GM18873 (cell line): ENCODE data around the gene FILIP1.

Experiments
- ATAC-seq: cut with Tn5 transposase; IDR thresholded peaks from one replicate; pipeline ENCODE4 v1.9.1; 2021; ENCODE audit warnings: mild to moderate bottlenecking, moderate library complexity, moderate number of reproducible peaks; ENCODE audit not compliant: unreplicated experiment, low FRiP score

FILIP1 gene

DNA sequence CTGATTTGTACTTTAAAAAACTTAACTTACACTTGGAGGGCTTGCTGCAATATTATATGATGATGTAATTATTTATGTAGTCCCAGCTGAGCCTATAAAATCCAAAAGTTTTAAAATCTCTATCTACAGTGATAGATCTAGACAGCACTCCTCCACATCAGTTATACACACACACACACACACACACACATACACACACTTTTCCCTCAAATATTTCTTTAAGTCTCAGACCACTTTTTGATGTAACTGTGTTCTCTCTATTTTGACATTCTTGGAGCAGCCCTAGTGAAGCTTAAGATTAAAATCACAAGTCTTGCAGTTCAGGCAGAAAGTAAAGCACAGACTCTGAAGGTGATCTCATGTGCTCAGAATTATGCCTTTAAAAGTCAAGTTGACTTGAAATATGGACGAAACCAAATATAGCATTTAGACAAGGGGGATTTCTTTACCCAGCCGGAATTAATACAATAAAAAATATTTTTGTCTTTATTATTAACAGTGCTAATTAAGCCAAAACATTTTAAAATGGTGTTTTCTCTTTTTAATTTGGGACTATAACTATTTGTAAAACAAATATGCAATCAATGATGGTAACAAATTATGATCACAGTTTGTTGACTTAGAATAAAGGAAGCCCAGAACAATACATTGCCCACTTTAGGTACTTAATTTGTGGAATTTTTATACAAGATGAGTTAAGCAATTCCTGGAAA, 145.5 kb downstream of the FILIP1 start:
- ATAC-seq = no peak

DNA sequence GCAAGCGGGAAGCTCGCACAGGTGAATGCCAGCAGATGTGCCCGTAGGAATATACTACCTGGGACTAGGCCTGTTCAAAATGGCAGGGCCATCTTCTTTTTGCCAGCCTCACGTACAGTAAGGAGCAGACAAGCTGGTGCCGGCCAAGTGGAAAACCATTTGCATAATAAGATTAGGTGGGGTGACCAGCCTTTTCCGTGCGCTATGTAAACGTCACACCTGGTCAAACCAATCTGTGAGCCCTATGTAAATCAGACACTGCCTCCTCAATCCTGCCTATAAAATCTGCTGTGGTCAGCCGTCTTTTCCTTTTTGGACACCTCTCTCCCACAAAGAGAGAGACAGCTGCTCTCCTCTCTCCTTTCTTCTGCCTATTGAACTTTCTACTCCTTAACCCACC, 148.2 kb downstream of the FILIP1 start:
- ATAC-seq = no peak

DNA sequence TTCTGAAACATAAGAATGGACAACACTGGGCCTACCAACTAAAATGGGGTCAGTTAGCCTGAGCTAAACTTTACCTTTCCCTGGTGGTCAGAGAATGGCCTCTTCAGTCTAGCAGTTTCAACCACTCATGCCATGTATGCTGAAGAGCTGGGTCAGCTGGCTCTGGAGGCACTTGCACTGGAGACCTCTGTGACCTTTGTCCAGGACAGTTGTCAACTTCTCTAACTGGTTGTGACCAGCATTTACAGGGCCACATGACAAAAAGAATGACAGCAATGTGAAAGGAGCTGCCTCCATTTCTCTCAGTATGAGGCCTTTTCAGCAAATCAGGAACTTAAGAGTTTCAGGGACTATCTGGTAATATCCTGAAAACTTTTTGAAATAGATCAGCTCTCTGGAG, 149.1 kb downstream of the FILIP1 start:
- ATAC-seq = no peak

DNA sequence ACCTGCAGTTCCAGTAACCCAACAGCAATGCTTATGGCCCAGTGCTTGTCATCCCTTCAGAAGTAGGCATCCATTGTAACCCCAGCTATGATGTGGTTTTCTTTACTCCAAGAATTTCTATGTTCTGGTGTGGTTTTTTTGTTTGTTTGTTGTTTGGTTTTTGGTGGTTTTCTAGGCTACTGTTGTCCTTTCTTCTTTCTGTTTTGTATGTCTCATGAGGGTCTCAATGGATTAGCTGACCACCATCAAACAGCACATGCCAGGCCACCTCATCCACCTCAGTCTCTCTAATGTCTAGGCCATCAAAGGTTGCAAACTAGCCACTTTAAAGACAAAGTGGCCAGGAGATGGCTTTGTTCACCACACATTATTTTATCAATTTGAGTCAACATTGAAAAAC, 149.6 kb downstream of the FILIP1 start:
- no peak for ATAC-seq

DNA sequence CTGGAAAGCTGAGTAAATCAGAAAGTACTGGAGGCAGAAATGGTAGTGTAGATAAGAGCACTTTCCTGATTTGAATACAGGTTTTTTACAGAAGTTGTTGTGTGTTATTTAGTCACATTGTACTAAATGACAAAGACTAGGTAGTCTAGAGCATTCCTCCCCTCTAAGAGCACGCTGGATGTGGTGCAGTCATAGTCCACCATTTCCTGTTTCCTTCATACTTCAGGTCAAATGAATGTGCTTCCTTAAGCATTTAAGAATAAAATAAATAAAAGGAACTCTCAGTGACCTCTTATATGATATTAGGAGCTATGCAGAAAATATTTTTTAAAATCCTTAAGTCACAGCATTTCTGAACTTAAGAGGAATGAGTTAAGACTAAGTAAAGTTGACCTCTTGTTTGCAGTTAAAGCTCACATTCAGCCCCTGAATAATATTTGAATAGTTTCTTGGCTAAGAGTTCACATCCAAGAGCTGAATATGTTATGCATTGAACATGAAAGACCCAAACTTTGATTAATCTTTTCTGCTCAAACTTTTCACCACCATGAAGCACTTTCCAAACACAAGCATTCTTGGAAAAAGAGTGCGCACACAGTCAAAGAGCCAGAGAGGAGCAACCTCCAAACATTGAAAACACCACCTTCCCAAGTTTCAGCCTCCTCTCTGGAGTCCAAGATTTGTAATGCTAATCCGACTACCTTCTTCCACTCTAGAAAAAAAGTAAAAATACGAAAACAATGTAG, 155.6 kb downstream of the FILIP1 start:
- no peak for ATAC-seq

DNA sequence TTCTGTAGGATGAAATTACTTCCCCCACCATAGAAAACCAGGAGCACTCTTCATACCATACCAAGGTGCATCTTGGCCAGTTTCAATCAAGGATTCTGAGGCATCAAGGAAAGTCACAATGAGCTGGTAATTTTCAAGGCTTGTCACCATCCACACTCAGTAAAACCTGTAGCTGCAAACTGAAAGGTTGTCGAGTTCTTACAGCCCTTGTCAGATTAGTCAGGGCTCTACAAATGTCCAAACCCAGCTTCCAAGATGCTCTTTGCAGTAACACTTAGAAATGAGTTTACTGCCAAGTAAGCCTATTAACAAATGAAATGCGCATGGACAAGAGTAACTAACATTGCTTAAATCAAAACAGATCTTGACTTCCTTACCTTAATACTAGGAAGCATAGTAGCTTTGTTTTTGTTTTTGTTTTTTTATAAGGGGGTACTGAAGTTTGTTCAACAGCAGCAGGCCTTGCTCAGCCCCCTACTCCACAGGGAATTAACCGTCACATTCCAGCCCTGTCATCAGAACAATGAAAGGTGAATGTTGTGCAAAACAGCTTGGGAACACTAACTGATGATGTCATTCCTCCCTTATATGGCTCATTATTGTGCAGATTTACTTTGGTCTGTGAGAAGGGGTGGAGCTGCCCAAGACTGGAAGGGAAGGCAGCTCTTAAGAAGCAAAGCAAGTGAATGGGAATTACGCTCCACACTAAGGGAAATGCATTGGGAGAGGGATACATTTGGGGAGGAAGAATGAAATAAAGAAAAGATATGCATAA, 159.1 kb downstream of the FILIP1 start:
- no peak for ATAC-seq

DNA sequence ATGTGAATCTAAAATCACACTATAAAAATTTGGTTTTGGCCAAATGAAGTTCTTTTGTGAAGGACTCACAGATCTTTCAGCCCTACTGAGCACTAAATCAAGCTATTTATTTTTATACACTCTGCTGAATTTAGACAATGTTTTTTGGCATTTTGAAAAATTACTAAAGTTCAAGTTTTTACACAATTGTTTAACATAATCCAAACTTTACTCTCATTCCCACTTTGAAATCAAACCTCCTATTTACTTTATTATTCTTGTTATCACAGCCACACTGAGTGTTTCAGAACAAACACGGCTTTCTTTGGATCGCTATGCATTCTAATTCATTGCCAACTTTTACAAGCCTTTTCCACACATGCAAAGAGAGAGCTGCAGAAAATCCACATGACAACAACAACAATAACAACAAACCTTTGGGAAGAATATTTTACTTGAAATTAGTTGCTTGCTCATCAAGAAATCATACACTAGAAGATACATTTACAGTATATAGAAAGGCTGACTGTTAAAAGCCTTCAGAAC, 159.9 kb downstream of the FILIP1 start:
- ATAC-seq = no peak

DNA sequence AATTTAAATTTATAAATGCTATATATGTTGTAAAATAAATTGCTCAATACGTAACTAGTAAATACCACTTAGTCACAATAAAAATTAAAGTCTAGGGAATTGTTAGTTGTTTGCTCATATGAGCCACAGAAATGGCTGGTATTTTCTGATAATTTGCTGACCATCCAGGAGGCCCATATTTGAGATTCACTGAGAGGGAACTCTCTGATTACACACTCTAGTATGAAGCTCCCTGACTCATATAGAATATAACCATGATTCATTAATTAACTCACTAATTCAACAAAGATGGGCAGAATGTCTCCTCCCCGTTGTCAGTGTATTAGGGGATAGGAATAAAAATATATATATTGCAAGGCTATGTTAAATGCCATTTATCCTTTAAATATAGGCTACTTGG, 162.4 kb downstream of the FILIP1 start:
- ATAC-seq = no peak

DNA sequence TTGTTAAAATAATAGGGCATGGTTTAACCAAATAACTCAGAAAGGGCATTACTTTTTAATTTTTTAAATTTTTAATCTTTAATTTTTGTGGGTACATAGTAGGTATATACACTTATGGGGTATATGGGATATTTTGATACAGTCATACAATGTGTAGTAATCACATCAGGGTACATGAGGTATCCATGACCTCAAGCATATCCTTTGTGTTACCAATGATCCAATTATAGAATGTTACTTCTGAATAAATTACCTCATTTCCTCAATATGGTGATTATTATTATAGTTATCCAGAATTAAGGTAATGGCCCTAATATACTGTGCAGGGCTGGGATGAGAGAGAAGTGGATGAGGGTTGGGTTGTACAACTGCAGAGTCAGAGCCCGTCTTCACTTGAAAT, 163.9 kb downstream of the FILIP1 start:
- no peak for ATAC-seq

DNA sequence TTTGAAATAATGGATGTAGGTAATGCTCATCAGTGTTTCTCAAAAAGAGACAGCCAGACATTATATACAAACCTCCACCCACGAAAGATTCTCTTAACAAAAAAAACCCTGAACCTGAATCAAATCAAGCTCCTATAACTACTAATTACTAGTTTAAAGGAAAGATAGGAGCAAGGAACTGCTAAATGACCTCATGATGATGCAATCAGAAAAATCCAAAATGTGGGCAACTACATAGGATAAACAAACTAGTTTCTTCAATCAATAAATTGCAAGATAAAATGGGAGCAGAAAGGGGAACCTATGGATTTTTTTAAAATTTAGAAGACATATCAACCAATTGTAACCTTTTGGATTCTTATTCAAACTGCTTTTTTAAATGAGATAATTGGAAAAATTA, 165.8 kb downstream of the FILIP1 start:
- no peak for ATAC-seq

DNA sequence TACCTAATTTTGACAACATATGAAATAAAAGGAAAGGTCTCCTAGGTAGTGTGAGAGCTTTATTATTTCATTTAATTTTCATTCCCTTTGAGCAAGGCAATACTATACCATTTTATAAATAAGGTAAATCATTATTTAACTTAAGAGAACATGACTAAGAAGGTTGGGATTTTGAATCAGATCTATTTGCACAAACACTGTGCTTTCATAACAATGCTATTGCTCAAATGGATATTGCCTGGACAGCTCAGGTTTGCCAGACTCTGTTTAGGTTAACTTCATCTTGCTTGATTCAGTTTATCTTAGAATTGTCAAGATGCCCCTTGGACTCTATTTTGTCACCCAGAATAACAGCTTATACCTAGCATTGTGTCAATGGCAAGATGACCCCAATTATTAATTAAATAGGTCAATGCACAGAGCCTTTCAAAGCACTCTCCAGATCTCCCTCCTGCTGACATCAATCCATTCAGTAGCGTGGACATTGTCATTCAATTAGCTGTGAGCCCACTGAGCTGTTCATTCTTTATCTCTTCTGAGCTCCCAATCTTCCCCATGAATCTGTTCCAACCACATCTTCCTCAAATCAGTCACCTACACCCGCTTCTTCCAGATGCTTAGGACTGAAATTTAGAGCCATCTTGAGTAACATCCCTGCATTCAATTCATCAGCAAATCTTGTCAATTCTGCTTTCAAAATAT, 166.9 kb downstream of the FILIP1 start:
- ATAC-seq = no peak

DNA sequence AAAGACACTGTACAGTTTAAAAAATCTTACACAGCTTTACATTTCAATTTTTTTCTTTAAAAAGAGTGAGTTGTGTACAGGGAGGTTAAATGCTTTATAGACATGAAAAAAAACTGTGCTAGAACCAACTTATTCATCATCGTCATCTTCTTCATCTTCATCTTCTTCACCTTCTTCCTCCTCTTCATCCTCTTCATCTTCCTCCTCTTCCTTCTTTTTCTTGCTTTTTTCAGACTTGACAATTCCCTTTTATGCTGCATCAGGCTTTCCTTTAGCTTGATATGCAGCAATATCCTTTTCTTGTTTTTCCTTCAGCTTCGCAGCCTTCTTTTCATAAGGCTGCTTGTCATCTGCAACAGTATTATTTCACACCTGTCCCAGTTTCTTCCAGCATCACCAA, 174.7 kb downstream of the FILIP1 start:
- no peak for ATAC-seq

DNA sequence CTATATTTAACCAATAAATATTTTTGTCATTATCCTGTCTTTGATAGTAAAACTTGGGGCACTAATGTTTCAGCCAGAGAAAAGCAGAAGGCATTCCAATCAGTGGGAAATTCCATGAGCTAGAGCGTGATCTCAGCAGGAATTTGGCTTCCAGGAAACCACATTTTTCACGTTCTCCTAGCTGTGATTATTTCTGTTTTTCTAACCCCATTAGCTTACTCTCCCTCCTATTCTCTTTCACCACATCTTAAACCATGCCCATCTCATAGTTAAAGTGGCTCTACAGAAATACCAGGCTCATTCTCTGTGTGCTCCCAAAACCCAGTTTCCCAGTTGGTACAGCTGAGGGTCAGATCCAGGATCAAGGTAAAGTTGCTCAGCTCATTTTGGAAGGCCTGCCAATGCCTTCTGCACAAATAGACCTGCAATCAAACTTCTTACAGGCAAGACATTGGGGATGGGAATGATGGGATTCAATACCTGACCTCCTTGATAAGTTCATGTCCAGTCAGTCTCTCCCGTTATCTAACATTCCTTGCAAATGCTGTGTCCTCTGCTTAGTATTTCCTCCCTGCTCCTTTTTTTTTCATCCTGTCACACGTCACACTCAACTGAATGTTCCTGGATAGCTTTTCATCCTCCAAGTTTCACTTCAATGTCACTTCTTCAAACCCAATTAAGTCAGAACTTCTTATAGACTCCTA, 175.9 kb downstream of the FILIP1 start:
- no peak for ATAC-seq

DNA sequence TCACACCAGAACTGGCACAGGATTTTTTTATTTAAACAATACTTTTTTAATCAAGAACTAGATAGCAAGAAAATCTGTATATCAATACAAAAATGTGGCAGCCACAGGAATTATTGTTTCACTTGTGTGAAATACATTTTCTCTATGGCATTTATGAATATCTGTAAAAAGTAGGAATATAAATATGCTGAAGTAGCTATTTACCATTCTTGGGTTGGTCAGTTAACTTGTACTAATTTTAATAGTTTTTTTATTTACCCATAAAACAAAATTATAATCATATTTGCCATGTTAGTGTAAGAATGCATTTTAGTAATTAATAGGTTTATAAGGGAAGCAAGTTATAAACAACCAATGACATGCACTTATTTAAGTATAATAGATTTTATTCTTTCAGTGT, 177.6 kb downstream of the FILIP1 start:
- ATAC-seq = no peak

DNA sequence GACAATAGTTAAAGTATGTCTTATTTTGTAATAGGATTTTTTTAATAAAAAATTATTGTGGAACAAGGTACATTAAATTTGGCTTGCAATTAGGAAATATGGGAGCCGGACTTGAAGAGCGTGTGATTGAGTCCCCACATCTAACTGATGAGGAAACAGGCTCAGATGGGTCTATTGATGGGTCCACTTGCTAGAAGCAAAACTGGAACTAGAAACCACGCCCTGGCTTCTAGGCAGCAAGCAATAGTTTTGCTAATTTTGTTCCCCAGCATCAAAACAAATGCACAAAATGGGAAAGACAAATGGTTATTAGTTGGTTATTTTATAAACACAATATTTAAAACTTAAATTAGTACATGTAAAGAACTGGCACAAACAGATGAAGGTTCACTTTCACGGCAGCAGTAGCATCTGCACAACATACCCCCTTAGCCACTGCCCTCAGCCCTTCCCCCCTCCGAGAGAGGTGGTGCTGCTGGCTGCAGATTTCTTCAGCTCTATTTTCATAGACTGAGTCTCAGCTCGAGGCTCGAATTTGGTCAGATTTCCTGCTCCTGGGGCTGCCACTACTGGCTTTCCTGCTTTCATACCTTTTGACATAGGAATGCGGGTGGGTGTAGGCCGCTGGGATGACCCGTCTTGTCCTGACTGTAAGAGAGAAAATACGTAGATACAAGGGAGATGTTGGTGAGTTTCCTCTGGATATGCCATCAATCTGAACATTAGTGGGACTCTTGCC, 185.2 kb downstream of the FILIP1 start:
- ATAC-seq = no peak

DNA sequence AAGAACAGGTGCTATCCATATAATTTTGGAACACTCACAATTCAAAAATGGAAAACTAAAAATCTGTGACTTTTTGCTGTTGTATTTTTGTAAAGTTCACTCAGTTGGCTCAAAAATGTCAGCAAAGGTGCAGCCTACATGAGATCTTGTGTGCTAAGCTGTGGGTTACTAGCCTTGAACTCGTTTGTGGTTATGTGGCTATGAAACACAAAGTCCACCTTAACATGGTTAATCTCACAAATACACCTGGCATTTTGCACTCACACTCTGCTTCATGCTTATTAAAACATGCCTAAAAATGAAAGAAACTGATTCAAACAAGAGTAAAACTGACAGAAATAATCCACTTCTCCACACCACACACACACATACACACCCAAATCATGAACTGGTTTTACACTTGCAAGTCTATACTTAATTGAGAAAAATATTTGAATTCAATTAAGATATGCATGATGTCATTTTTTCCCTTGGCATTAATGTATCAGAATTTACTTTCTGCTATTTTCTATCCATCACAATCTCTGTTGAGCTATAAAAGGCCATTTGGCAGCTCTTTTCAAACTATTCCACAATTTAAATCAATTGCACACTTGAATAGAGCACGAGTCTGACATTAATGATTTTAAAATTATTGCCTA, 186.1 kb downstream of the FILIP1 start:
- ATAC-seq = no peak

DNA sequence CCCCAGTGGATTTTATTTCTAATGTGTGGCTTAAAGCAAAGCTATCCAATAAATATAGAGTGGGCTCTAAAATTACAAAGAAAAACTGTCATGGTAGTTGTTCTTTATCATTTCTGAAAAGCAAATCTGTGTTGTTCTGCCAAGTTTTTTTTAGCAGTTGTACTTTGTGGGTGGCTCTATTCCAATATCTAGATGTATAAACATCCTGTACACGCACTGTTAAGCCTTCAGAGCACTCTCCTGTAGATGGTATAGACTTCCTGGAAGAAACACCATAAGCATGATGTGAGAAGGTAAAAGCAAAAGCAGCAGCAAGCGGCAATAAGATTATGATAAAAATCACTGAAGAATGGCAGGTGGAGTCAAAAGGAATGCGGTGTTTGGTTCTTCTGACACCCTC, 187.5 kb downstream of the FILIP1 start:
- ATAC-seq = no peak

DNA sequence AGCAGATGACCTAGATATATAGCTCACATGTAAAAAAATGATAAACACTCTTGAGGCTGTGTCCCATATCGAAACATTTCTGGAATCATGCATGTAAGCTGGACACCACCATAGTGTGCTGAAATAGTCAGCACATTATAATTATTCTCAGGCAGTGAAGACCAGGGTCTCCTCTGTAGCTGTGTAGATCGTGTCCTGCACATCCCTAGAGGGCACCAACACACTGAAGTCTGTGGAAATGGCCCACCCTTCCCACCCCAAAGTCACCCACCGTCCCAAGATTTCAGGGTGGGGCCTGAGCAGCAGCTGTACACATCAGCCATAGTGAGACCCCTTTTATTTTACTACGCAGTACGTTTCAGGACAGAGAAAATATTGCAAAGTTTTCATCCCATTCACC, 188.0 kb downstream of the FILIP1 start:
- no peak for ATAC-seq

DNA sequence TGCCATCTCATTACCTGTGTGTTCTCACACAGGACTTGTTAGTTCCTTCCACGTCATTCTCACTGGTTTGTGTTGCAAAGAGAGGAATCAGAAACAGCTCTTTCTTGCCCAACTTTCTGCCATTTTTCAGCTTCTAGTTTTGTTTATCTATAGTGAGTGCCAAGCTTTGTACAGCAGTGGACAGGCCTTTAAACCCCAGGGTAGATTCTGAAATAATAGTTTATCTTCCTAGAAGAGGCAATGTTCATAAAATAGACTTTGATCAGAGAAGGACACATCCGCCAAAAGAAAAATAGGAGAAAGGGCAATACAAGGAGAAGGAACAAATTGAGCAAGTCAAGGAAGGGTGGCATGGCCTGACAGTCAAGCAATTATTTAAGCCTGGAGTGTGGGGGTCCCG, 191.3 kb downstream of the FILIP1 start:
- ATAC-seq = no peak
